Femur (tissue), 1 donor: ENCODE results near the gene MSRB1.

ENCODE experiments used
- DNase-seq: peaks from one replicate; pipeline ENCODE4 v3.0.0-alpha.2; 2017

The MSRB1 gene, protein sequence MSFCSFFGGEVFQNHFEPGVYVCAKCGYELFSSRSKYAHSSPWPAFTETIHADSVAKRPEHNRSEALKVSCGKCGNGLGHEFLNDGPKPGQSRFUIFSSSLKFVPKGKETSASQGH

DNA sequence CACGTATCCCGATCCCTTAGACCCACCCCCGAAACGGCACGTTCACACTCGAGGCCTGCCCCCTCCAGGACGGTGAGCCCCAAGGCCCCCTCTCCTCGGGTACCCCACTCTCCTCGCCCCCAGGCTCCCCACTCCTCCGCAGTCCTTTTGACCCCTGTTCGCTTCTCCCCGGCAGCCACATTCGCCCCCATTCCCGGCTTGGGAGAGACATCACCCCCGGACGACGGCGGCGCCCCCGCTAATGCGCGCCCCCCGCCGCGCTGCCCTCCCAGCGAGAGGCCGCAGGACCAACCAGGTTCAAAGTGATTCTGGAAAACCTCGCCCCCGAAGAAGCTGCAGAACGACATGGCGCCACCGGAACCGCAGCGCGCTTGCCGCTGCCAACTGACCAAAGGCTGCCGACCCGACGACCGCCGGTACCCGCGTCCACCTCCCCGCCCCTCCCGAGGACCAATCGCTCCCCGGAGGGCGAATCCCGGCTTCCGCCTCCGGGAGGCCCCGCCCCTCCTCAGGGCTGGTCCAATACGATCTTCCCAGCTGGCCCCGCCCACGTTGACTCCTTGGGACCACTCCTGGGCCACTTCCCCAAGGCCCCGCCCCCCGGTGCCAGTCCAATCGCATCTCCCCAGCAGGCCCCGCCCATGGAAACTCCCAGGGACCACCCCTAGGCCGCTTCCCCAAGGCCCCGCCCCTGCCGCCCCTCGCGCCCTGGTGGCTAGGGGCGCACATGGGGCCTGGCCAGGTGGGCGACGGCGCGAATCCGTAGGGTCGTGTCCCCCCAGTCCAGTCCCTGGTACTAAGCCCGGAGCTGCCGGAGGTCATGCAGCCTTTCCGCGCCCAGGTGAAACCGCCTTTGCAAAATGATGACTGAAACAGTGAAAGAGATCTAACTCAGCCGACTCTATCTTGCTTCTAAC, at the start of gene MSRB1:
TSS of gene MSRB1 (minus strand) at position 390 of the 917 bp plus-strand sequence. CDS start at position 347, 43 bp downstream.
- DNase-seq = peak; percentile 99

DNA sequence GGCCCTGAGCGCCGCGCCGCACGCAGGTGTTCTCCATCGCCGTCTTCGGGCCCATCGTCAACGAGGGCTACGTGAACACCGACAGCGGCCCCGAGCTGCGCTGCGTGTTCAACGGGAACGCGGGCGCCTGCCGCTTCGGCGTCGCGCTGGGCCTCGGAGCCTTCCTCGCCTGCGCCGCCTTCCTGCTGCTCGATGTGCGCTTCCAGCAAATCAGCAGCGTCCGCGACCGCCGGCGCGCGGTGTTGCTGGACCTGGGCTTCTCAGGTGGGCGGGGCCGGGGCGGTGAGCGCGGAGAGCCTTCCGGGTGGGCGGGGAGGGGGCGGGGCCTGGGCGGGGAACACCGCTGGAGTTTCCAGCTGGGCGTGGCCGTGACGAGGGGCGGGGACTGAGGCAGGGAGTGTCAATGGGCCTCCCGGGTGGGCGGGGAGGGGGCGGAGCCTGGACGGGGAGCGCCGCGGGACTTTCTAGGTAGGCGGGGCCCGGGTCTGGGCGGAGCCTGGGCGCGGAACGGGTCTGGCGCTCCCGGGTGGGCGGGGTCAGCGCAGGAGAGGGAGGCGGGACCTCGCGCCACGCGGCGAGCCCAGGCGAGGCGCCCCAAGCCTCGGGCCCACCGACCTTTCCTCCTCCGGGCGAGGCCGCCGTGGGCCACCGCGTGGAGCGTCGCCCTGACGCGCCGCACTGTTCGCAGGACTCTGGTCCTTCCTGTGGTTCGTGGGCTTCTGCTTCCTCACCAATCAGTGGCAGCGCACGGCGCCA, 49.1 kb upstream of the MSRB1 start:
- peak; percentile 96 for DNase-seq

DNA sequence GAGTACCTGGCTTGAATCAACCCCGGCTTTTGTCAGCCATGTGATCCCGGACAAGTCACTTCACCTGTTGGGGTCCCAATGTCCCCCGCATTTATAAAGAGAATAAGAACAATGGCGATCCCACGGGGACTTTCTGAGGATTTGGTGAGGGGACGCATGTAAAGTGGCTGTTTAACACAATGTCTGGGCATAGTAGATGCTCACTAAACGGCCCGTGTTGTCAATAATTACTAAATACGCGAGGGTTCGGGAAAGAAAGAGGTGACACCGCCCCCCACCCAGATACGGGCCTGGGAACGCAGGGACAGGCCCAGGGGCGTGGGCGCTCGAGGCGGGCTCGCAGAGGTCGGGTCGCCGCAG, 48.6 kb upstream of the MSRB1 start:
- DNase-seq = no peak

DNA sequence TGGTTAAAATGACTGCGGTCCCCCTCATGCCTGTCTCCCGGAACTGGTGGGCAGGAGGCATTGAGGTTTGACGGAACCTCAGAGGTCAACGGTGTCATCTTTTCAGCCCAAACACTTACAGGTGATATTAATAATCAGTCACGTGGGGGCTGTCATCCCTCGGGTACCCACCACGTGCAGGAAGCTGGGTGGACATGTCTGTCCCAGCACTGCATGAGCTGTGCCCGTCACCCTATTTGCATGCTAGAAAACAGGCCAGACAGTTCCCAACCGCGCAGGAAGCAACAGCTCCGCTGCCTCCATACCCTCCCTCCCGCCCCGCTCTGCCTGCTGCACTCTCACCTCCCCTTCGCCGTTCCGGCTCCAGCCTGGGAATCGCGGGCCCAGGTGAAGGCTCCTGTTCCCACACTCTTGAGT, 48.1 kb upstream of the MSRB1 start:
- no peak for DNase-seq

DNA sequence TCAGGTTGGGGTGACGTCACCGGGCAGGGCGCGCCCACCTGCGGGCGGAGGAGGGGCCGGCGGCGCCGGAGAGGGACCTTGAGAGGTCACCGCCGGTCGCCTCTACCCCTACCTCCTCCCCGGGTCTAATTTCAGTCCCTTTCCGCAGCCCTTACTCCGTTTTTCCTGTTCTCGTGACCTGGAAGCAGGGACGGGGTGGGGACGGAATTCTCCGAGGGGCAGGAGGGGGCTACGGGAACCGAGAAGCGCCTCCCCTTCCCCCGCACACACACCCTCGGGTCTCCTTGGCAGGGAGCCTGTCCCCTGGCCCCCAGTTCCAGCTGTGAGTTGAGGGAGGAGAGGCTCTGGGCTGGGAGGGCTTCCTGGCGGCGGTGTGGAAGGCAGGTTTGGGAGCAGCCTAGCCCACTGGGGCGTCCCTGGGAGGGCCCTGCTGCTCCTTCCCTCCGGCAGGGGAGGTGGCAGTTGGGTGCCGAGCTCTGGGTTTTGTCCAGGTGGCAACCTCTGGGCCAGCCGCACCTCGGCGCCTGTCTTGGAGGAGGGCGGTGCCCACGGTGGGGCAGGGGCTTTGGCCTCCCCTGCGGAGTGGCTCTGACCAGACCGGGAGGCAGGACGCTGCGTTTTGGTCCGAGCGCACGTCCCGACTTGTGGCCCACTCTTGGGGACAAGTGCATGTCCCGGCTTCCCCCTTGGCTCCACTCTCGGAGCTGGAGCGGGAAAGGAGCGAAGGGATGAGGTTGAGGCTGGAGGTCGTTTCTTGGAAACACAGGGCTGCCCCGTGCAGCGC, 47.5 kb upstream of the MSRB1 start:
- DNase-seq = no peak

DNA sequence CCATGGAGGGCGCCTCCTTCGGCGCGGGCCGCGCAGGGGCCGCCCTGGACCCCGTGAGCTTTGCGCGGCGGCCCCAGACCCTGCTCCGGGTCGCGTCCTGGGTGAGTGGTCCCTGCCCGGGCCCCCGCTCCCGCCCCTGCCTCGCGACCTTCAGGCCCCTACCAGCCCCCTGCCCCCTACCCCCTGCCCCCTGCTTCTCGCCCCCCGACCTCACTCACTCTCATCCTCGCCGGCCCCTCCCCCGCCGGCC, 47.0 kb upstream of the MSRB1 start:
- no peak for DNase-seq

DNA sequence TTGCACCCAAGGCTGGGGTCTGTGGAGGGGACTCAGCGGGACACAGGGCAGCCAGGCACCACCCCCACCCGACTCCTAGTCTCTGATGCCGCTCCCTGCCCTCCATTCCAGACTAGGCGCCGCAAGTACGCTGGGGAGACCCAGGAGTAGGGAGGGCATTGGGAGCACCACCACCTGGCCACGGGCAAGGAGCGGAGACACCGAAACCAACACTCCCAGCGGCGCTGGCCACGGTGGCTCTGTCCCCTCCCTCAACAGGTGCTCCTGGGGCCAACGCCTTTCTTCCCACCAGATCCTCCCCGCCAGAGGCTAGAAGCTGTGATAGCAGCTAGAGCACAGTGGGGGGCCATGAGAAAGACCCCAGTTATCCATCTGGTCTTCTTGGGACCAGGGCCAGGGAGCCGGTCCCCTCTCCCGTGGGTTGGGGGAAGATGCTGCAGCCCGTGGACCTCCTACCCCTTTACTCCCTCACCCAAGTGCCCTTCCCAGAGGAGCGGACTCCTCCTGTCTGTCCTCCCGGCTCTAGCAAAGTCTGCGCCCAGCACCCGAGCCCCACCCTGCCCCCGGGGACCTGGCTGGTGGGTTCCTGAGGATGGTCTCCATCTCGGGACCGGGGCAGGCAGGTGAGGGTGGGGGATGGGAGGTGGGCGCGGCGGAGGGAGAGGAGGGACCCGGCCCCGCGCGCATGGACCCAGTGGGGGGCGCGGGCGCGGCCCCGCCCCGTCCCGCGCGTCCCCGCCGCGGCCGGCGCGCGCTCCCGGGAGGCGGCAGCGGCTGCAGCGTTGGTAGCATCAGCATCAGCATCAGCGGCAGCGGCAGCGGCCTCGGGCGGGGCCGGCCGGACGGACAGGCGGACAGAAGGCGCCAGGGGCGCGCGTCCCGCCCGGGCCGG, 46.5 kb upstream of the MSRB1 start, which contains the start of gene SYNGR3:
TSS of gene SYNGR3 (plus strand) at position 762 of the 892 bp plus-strand sequence. CDS start 133 bp downstream, outside the sequence.
- no peak for DNase-seq

DNA sequence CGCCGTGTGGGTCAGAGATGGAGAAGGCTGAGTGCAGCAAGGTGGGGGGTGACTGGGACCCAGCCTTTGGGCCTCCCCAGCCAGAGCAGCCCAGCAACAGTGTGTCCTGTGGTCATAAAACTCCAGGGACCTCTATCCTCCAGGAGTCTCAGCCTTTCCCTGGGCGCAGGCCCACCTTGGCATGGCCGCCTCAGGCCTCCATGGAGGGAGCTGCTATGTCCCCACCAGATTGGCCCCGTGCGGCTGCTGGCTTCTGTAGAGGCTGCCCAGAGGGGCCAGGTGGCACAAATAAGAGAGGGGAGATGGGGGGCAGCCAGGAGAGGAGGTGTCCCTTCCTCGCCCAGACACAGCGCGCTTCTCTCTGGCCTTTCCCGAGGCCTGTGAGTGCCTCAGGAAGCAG, 44.2 kb upstream of the MSRB1 start:
- no peak for DNase-seq

DNA sequence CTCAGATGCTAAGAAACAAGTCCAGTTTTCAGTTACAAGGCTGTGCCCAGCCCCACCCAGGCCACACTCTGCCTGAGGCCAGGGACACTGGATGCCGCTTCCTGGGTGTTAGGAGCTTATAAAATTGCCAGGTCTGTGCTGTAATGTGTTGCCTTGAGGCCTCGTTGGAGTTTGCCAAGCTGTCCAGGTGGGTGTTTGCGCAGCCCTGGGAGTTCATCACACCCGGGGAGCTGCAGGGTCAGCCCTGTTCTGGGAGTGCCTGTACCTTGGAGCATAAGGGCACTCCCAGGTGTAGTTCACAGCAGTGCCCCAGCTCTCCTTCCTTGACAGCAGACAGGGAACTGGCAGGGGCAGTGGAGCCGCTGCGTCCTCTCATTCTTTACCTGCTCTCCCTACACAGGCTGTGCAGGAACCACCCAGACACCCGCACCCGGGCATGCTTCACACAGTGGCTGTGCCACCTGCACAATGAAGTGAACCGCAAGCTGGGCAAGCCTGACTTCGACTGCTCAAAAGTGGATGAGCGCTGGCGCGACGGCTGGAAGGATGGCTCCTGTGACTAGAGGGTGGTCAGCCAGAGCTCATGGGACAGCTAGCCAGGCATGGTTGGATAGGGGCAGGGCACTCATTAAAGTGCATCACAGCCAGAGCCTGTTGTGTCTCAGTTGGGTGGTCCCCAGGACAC, 42.6 kb upstream of the MSRB1 start:
- no peak for DNase-seq

DNA sequence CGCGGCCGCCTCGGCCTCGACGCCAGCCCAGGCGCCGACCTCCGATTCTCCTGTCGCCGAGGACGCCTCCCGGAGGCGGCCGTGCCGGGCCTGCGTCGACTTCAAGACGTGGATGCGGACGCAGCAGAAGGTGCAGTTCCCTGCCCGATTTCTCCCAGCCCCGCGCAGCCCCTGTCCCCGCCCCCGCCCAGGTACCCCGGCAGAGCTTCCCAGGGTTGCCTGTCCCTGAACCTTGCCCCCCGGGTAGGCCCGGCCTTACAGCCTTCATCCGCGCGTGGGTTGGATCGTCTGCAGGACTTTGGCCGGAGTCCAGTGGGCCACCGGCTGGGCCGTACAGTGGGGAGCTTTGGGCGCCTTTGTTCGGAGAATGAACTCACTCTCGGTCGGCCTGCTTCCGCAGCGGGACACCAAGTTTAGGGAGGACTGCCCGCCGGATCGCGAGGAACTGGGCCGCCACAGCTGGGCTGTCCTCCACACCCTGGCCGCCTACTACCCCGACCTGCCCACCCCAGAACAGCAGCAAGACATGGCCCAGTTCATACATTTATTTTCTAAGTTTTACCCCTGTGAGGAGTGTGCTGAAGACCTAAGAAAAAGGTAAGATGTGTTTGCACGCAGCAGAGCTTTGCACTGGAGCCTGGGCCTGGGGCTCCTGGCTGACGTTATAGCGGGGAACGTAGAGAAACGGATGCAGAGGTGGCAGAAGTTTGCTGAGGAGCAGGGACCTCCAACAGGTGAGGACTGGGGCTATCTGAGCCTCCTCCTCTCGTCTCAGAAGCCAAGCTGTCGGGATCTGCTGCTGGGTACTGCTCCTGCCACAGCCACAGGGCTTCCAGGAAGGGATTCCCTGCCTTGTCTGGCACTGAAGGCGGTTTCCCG, 41.6 kb upstream of the MSRB1 start:
- DNase-seq = peak; percentile 57

DNA sequence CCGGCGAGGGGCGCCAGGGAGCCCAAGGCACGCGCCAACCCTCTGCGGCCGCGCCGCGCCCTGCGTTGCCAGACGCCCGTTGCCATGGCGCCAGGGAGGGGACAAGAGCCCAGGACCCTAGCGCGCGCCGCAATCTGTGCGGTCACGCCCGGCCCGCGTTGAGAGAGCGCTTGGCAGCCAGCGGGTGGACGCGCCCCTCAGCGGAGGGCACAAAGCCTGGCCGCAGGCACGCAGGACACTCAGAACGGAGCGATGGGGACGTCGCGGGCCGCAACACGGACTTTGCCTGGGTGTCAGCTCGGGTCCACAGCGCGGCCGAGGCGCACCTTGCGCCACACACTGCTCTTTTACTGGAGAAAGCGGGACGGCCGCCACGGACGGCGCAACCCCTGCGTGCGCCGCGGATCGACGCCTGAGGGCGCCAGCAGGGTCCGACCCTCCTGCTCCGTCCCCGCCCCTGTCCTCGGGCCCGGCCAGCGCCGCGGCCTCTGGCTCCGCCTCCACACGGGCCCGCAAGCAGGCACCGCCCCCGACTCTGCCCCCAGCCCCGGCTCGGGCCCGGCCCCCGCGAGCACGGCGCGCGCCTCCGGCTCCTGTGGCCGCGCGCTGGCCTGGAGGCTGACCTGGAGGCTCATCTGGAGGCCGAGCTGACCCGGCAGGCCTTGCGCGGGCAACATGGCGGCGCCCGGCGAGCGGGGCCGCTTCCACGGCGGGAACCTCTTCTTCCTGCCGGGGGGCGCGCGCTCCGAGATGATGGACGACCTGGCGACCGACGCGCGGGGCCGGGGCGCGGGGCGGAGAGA, 40.7 kb upstream of the MSRB1 start, which contains the start of gene GFER:
TSS of gene GFER (plus strand) at position 650 of the 803 bp plus-strand sequence. CDS start at position 676, 26 bp downstream.
- DNase-seq = peak; percentile 95

DNA sequence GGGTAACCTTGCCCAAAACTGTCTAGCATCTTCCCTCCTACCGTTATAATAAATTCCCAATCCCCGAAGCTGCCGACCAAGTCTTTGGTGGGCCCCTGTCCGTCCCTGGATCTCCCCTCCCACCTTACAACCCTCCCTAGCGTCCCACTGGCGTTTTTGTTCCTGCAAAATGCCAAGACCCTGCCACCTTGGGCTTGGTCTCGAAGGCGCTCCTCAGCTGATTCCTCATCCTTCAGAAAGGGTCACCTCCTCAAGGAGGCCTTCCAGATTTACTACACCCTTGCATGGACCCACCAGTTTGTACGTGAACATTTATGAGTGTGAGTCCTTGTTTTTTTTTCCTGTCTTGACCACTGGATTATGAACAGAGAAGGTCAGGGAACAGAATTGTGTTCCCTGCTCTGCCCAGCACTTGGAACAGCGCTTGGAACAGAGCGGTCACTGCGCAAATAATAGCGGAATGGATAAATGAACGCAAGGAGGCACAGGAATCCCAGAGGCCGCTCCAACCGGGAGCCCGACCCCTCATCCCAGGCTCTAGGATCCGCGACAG, 40.1 kb upstream of the MSRB1 start:
- no peak for DNase-seq

DNA sequence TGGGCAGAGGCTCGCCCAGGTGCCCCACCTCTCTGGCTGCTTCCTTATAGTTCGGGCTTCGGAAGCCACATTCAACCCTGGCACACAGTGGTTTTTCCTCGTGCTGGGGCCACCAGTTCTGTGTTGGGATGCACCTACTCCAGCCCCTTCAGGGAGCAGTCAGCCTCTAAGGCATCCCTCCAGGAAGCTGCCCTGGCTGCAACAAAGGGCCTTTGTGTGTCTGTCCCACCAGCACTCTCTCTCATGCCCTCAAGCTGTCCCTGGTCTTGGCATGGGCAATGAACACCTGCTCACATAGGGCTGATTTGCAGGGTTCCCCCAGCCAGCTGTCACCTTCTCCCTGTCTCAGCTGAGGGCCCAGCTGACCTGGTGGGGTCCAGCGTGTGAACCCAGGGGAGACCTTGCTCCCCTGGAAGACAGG, 39.0 kb upstream of the MSRB1 start:
- DNase-seq = peak; percentile 56

DNA sequence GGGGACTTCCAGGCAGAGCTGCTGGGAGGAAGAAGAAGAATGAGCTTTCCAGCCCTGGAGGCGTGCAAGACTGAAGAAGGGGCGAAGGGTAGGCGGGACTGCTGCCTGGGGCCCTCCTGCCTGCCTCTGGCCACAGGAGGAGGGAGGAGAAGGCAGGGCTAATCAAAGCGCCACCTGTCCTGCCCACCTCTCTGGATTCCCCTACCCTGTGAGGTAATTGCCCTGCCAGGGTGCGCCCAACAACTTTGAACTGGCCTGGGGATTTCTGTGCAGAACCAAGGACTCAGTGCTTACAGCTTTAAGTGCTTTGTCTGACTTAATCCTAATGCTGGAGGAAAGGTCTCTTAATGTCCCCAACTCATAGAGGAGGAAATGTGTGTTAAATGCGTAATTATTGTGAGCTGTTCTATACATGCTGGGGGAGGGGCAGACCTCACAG, 38.4 kb upstream of the MSRB1 start, which contains the start of gene NOXO1:
TSS of gene NOXO1 (minus strand) at position 72 of the 439 bp plus-strand sequence. CDS start 290 bp downstream, outside the sequence.
- DNase-seq = no peak

DNA sequence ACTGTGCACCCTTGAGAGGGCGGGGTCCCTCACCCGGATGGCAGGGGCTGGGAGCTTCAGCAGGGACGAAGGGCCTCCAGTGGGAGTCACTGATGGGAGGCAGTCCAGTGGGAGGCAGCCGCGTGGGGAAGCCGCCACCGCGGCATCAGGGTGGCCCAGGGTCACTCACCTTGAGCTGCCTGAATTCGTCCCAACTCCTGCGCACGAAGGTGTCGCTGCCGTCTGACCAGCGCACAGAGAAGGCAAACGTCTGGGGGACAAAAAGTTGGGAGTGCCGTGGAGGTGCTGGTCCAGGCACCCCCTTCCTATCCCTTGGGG, 37.7 kb upstream of the MSRB1 start:
- no peak for DNase-seq

DNA sequence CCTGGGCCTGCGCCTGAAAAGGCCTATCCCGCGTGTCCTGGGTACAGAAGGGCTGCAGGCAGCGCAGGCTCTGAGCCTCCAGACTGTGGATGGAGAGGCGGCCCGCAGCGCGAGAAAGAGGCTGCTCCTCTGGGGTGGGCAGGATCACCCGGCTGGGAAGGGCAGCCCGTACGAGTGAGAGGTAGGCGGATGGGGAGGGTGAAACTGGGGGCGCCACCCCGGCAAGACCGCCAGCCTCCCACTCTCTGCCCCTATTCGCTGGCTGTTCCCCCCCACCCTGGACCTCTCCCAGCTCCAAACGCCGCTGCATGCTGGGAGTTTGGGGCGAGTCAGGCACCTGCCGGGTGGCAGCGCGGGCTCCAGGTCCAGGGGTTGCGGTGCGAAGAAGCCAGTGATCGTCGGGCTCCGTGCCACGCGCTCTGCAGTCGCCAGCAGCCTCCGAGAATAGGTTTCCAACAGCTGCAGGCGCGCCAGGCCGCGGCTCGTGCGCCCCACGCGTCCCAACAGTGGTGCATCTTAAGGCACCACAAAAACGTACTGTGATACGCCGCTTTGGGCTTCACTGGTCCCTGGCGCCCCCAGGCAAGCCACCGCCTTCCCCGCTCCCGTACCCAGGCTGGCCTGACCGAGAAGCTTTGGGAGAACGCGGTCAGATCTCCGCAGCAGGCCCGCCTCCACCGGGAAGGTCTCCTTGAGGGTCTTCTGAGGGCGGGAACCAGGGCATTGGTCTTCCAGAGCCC, 37.2 kb upstream of the MSRB1 start:
- peak; percentile 55 for DNase-seq

DNA sequence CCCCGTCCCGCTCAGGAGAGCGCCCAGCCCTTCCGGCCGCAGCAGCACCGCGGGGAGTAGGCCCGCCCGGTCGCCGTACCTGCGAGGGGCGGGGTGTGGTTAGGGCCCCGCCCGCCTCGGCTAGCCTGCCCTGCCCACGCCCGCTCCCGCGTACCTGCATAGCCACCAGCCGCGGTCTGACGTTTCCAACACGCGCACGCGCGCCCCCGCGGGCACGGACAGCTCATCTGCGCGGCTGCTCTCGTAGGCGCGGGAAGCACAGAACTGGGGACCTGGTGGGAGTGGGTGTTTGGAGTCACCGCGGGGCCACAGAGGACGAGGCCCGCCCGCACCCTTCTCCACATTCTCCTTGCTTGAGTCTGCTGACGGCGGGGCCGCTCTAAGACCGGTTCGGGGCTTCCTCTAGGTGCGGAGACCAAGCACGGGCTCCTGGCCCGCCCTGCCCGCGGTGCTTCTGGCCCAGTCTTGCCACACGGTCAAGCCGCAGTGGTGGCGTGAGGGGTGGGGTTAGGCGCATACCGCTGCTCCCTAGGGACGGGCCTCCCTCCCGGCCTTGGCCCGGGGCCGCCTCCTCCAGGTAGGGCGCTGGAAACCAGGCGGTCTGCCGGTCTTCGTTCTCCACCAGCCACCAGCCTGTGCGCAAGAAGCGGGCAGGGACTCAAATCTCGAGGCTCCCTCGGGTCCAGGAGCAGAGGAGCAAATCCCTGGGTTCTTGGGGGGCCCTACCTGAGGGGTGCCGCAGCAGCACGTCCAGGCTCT, 36.5 kb upstream of the MSRB1 start:
- DNase-seq = no peak
